B cell (primary cell): ENCODE measurements around the gene USP2. TPM values are rescaled to one million over a fixed set of nuclear protein-coding genes. Genes with fewer than 3 reads are reported as not detected.

Experiments
- ATAC-seq: fragments of 200-7000 bp; cut with Tn5 transposase; one replicate; pipeline ENCODE4 v1.10.0; 2021; ENCODE audit warnings: low read depth, mild to moderate bottlenecking, moderate number of reproducible peaks, moderate library complexity
- CTCF ChIA-PET: fragments of 350-600 bp; sonication (Branson Sonifier 250); formaldehyde crosslinking; loops from one replicate; lab custom pipeline; 2021; ENCODE audit warnings: antibody characterized with exemption, inconsistent platforms; lab: Charles Lee
- POLR2A ChIA-PET: fragments of 350-600 bp; sonication (Branson Sonifier 250); formaldehyde crosslinking; loops from one replicate; lab custom pipeline; 2021; ENCODE audit warnings: antibody characterized with exemption; lab: Charles Lee
- DNase-seq: peaks from one replicate; pipeline ENCODE4 v3.0.0; 2013
- H2AFZ ChIP-seq: 2 replicates; pipeline ENCODE4 v1.6.1; 2012; ENCODE audit warnings: mild to moderate bottlenecking, low read depth, low read length; ENCODE audit not compliant: insufficient read depth, poor library complexity, severe bottlenecking
- H3K27ac ChIP-seq, 2 donors: 1 replicate in 1 of 2; 2 replicates in 1 of 2; pipeline ENCODE4 v1.5.1; 2012 to 2013; ENCODE audit warnings: low read length in 2 of 2, mild to moderate bottlenecking in 2 of 2, moderate library complexity in 1 of 2
- H3K27me3 ChIP-seq, 4 experiments: fragments of 200-600 bp in 1 of 4; sonication (generic) in 1 of 4; replicated peaks in 1 of 4; 1 replicate in 2 of 4; 2 replicates in 2 of 4; pipeline versions ENCODE4 v1.6.1 to v1.7.0; 2013 to 2016; ENCODE audit warnings: low read length in 3 of 4, mild to moderate bottlenecking in 2 of 4, mixed read lengths in 1 of 4, moderate library complexity in 1 of 4; ENCODE audit not compliant: insufficient read depth in 4 of 4, control insufficient read depth in 3 of 4; ENCODE audit errors: control extremely low read depth in 1 of 4
- H3K36me3 ChIP-seq, 2 experiments: replicated peaks in 1 of 2; 1 replicate in 1 of 2; 2 replicates in 1 of 2; pipeline versions ENCODE4 v1.6.1 to v1.7.1; 2013; ENCODE audit warnings: low read length in 1 of 2; ENCODE audit not compliant: insufficient read depth in 2 of 2, control insufficient read depth in 1 of 2; ENCODE audit errors: control extremely low read depth in 1 of 2, extremely low read depth in 1 of 2
- H3K4me1 ChIP-seq, 2 donors: fragments of 200-600 bp in 1 of 2; sonication (generic) in 1 of 2; 1 replicate in 1 of 2; 2 replicates in 1 of 2; pipeline versions ENCODE4 v1.5.1 to v1.6.1; 2013 to 2017; ENCODE audit warnings: low read length in 2 of 2; ENCODE audit not compliant: control insufficient read depth in 2 of 2, insufficient read depth in 2 of 2
- H3K4me2 ChIP-seq: replicated peaks from 2 replicates; pipeline ENCODE3; 2012; ENCODE audit warnings: mild to moderate bottlenecking, low read depth, low read length; ENCODE audit not compliant: poor library complexity, severe bottlenecking
- H3K4me3 ChIP-seq, 5 experiments: fragments of 200-600 bp in 1 of 5; sonication (generic) in 1 of 5; 1 replicate in 3 of 5; 2 replicates in 2 of 5; pipeline versions ENCODE4 v1.5.1 to v1.7.0; 2011 to 2016; ENCODE audit warnings: low read length in 4 of 5, mild to moderate bottlenecking in 4 of 5, low read depth in 2 of 5, control low read depth in 1 of 5, moderate library complexity in 1 of 5; ENCODE audit not compliant: insufficient read depth in 1 of 5; ENCODE audit errors: control extremely low read depth in 1 of 5, extremely low read depth in 1 of 5
- H3K79me2 ChIP-seq: fragments of 200-600 bp; sonication (generic); one replicate; pipeline ENCODE4 v1.6.0; 2016; ENCODE audit warnings: low read length; ENCODE audit not compliant: control insufficient read depth, insufficient read depth
- H3K9ac ChIP-seq: fragments of 200-600 bp; sonication (generic); 2 replicates; pipeline ENCODE4 v1.6.1; 2017; ENCODE audit warnings: mild to moderate bottlenecking, low read length, moderate library complexity
- H3K9me3 ChIP-seq, 3 donors: one replicate each; pipeline versions ENCODE4 v1.6.1 to v1.7.1; 2013; ENCODE audit warnings: low read length in 2 of 3; ENCODE audit not compliant: control insufficient read depth in 2 of 3, insufficient read depth in 1 of 3; ENCODE audit errors: control extremely low read depth in 1 of 3
- H4K20me1 ChIP-seq: 2 replicates; pipeline ENCODE4 v1.6.0; 2012; ENCODE audit warnings: mild to moderate bottlenecking, low read length; ENCODE audit not compliant: insufficient read depth, control insufficient read depth, poor library complexity, severe bottlenecking
- H3K27ac Mint-ChIP-seq: one replicate; pipeline ENCODE4 v1.8.0; 2021; ENCODE audit warnings: mixed read lengths
- H3K27me3 Mint-ChIP-seq: one replicate; pipeline ENCODE4 v1.8.0; 2021; ENCODE audit warnings: mixed read lengths
- H3K4me1 Mint-ChIP-seq: one replicate; pipeline ENCODE4 v1.8.0; 2021; ENCODE audit warnings: mixed read lengths
- H3K4me3 Mint-ChIP-seq: one replicate; pipeline ENCODE4 v1.8.0; 2021; ENCODE audit warnings: mixed read lengths
- H3K9me3 Mint-ChIP-seq: one replicate; pipeline ENCODE4 v1.8.0; 2022; ENCODE audit warnings: mixed read lengths; ENCODE audit not compliant: insufficient read depth
- CTCF ChIP-seq: fragments of 200-600 bp; IDR thresholded peaks from one replicate; pipeline ENCODE4 v1.8.0; 2022; ENCODE audit warnings: antibody characterized with exemption, mild to moderate bottlenecking
- EZH2 ChIP-seq: IDR thresholded peaks from 2 replicates; pipeline ENCODE4 v1.6.1; 2012; ENCODE audit warnings: borderline replicate concordance, low read depth, mild to moderate bottlenecking, moderate library complexity, low read length; ENCODE audit not compliant: insufficient read depth, poor library complexity, severe bottlenecking
- WGBS: methylation state at CpG from one replicate; pipeline ENCODE4 v1.1.5; 2013; ENCODE audit warnings: missing lambda C conversion rate; ENCODE audit not compliant: insufficient coverage; 5-methylcytosine and 5-hydroxymethylcytosine counted together
- intact Hi-C: fragments of 100-400 bp; cut with micrococcal nuclease; formaldehyde crosslinking; loops from one replicate; pipeline ENCODE4 v1.10.0; 2022
- polyA plus RNA-seq: library from polyadenylated mRNA; depleted of rRNA; stranded (reverse); fragments of >200 nt; gene quantifications from 2 replicates; pipeline ENCODE4 v1.2.3, GENCODE V29; 2012
- total RNA-seq, 2 donors: library from RNA; stranded (reverse); fragments of 120-200 nt in 1 of 2; gene quantifications; 1 replicate in 1 of 2; 2 replicates in 1 of 2; pipeline versions ENCODE4 v1.2.3 to v1.2.4, GENCODE V29; 2013 to 2022

Gene USP2
- total and polyA plus RNA-seq, 2 donors (not counting 1 experiment from before 2014, with no cell fraction given): 0.09 TPM; not detected in 1

- Histone ChIP-seq H3K4me3 (peak overlapping the region in 4 of 5 experiments; percentile 53 to 67 (median 62)), H3K27me3 (peaks cover 0 to 45% (median 17%) of the 10 kb centered on the region in 4 experiments), H3K4me2 (peak overlapping the region; percentile 97), H2AFZ (peak overlapping the region; percentile 92), H3K36me3 (no peaks in the 10 kb centered on the region), H4K20me1 (no peaks in the 10 kb centered on the region), H3K9me3 (peaks cover 0 to 9% (median 0%) of the 10 kb centered on the region in 3 donors), H3K27ac (peak overlapping the region in 1 of 2 donors; percentile 19), H3K4me1 (peaks cover 25 to 48% of the 10 kb centered on the region in 2 donors), H3K79me2 (no peaks in the 10 kb centered on the region), H3K9ac (peak overlapping the region; percentile 74)
- intact Hi-C loops: no loop called here
- Mint-ChIP-seq H3K4me3 (peak overlapping the region; percentile 59), H3K4me1 (peaks cover 35% of the 10 kb centered on the region), H3K27me3 (peaks cover 11% of the 10 kb centered on the region), H3K9me3 (no peaks in the 10 kb centered on the region), H3K27ac (no peak overlapping the region)
- WGBS: 53% methylated on average over 10 of the region's 17 CpGs
- DNase-seq (no peak), ATAC-seq (no peak)
- TF ChIP-seq CTCF (no peak), EZH2 (no peak)
- ChIA-PET CTCF (interaction anchor here (1.1 to 4.5 kb wide), 5 partner anchors 12 to 253 kb away, joined by 3 to 45 read pairs (median 5); no protein-coding TSS in a partner anchor), POLR2A (no interaction called here)
Measured at GRCh38 chr11:119320240-119320775, 61.2 kb downstream of the USP2 start.

- Histone ChIP-seq H3K79me2 (no peaks in the 10 kb centered on the region), H3K9me3 (peaks cover 0 to 9% (median 0%) of the 10 kb centered on the region in 3 donors), H3K4me1 (peaks cover 30 to 53% of the 10 kb centered on the region in 2 donors), H3K4me3 (no peak overlapping the region), H3K27ac (no peak overlapping the region), H3K9ac (no peak overlapping the region), H4K20me1 (no peaks in the 10 kb centered on the region), H2AFZ (no peak overlapping the region), H3K36me3 (no peaks in the 10 kb centered on the region), H3K27me3 (peaks cover 0 to 51% (median 20%) of the 10 kb centered on the region in 4 experiments), H3K4me2 (no peak overlapping the region)
- Mint-ChIP-seq H3K4me3 (peak overlapping the region; percentile 59), H3K4me1 (peaks cover 40% of the 10 kb centered on the region), H3K27ac (peak overlapping the region; percentile 51), H3K9me3 (no peaks in the 10 kb centered on the region), H3K27me3 (peaks cover 13% of the 10 kb centered on the region)
- CTCF ChIA-PET: no interaction called here
- TF ChIP-seq EZH2 (no peak), CTCF (no peak)
- ATAC-seq: no peak
- intact Hi-C loops: no loop called here
- POLR2A ChIA-PET: no interaction called here
- DNase-seq: no peak
- WGBS: 56% methylated on average over 9 of the region's 11 CpGs
Measured at GRCh38 chr11:119319700-119320239, 61.7 kb downstream of the USP2 start.
